NCI-H345 (cell line): Measurements from ENCODE around the gene HSPA9.

Experiments
- DNase-seq: peaks from one replicate; lab custom pipeline; 2025; lab: John Stamatoyannopoulos, UW

Gene HSPA9

GRCh38 chr5:138575194-138576015 is at the start of gene HSPA9:
TSS of gene HSPA9 (minus strand) at chr5:138575401. CDS start at chr5:138575318, 83 bp downstream.
- peak; percentile 99 for DNase-seq

- no peak for DNase-seq
These were observed 47.9 kb upstream of the HSPA9 start for GRCh38 chr5:138623053-138623452.

GRCh38 chr5:138622051-138622450 is 46.9 kb upstream of the HSPA9 start:
- DNase-seq = no peak

GRCh38 chr5:138620663-138621224 is 45.5 kb upstream of the HSPA9 start:
- DNase-seq = no peak

GRCh38 chr5:138616508-138616907 is 41.3 kb upstream of the HSPA9 start:
- no peak for DNase-seq

- no peak for DNase-seq
These were observed 40.3 kb upstream of the HSPA9 start for GRCh38 chr5:138615461-138615860.

GRCh38 chr5:138611678-138612218 is 36.5 kb upstream of the HSPA9 start:
- DNase-seq = no peak

GRCh38 chr5:138610918-138611677 is 35.9 kb upstream of the HSPA9 start:
- DNase-seq = peak; percentile 27

- DNase-seq = no peak
These were observed 35.3 kb upstream of the HSPA9 start for GRCh38 chr5:138610415-138610917.

GRCh38 chr5:138606378-138607064 is 31.3 kb upstream of the HSPA9 start:
- no peak for DNase-seq

GRCh38 chr5:138605254-138605972 is 30.2 kb upstream of the HSPA9 start:
- no peak for DNase-seq

GRCh38 chr5:138604176-138604785 is 29.1 kb upstream of the HSPA9 start:
- DNase-seq = no peak

GRCh38 chr5:138603249-138603920 is 28.2 kb upstream of the HSPA9 start:
- no peak for DNase-seq

GRCh38 chr5:138602371-138603000 is 27.3 kb upstream of the HSPA9 start:
- no peak for DNase-seq

- no peak for DNase-seq
These were observed 26.2 kb upstream of the HSPA9 start for GRCh38 chr5:138601444-138601843.

GRCh38 chr5:138600446-138600845 is 25.2 kb upstream of the HSPA9 start:
- DNase-seq = no peak

GRCh38 chr5:138597661-138598400 is 22.6 kb upstream of the HSPA9 start:
- no peak for DNase-seq

- no peak for DNase-seq
These were observed 21.1 kb upstream of the HSPA9 start for GRCh38 chr5:138596105-138596881.
